Psoas muscle (tissue), 8 donors: ENCODE results near the gene KATNB1. TPM values are rescaled to one million over a fixed set of nuclear protein-coding genes. Genes with fewer than 3 reads are reported as not detected.

ENCODE experiments used
- ATAC-seq, 4 donors: fragments of 200-7000 bp; cut with Tn5 transposase; one replicate each; pipeline ENCODE4 v1.9.1; 2020; ENCODE audit warnings: moderate library complexity in 3 of 4, mild to moderate bottlenecking in 2 of 4
- DNase-seq, 2 donors: peaks; one replicate each; pipeline ENCODE4 v3.0.0-alpha.2; 2020
- H3K27ac ChIP-seq: fragments of 200-600 bp; one replicate; pipeline ENCODE4 v1.8.0; 2022
- H3K27me3 ChIP-seq, 3 donors: fragments of 200-600 bp in 1 of 3; one replicate each; pipeline versions ENCODE4 v1.6.1 to v1.8.0; 2013 to 2022; ENCODE audit warnings: low read length in 2 of 3, mild to moderate bottlenecking in 2 of 3, moderate library complexity in 1 of 3; ENCODE audit not compliant: insufficient read depth in 3 of 3
- H3K36me3 ChIP-seq, 2 donors: fragments of 200-600 bp in 1 of 2; one replicate each; pipeline versions ENCODE4 v1.6.1 to v1.8.0; 2013 to 2022; ENCODE audit warnings: low read depth in 1 of 2, mild to moderate bottlenecking in 1 of 2, moderate library complexity in 1 of 2; ENCODE audit not compliant: insufficient read depth in 1 of 2
- H3K4me1 ChIP-seq: fragments of 200-600 bp; one replicate; pipeline ENCODE4 v1.8.0; 2022
- H3K4me3 ChIP-seq: fragments of 200-600 bp; one replicate; pipeline ENCODE4 v1.8.0; 2022; ENCODE audit warnings: mild to moderate bottlenecking
- H3K9me3 ChIP-seq: fragments of 200-600 bp; one replicate; pipeline ENCODE4 v1.8.0; 2022
- CTCF ChIP-seq: fragments of 200-600 bp; IDR thresholded peaks from one replicate; pipeline ENCODE4 v1.8.0; 2022; ENCODE audit warnings: antibody characterized with exemption
- WGBS, 3 donors: extraction: QIAGEN DNeasy Blood & Tissue Kit; methylation state at CpG; one replicate each; pipeline versions ENCODE4 v1.1.6 to v1.1.7; 2013; 5-methylcytosine and 5-hydroxymethylcytosine counted together
- intact Hi-C, 2 donors: fragments of 100-400 bp; cut with DNase I; formaldehyde crosslinking; loops; one replicate each; pipeline versions ENCODE4 v1.11.0 to v1.14.2; 2022
- polyA plus RNA-seq, 3 donors: library from polyadenylated mRNA; stranded (reverse); fragments of 200-250 nt; gene quantifications; one replicate each; pipeline ENCODE4 v1.2.3, GENCODE V29; 2013
- total RNA-seq, 4 donors: library from RNA; stranded (reverse); fragmentation: NEBNext Ultra II Directional in 2 of 4; extraction: Animal tissue kit (Norgen Biotek cat#: 25700) in 2 of 4; gene quantifications; one replicate each; pipeline versions ENCODE4 v1.2.1 to v1.2.4, GENCODE V29; 2021 to 2023
- donor health status: healthy with polysubstance abuse.
- donor health status: DM: no; HTN: no; CAD: no; lungs with moderate emphysema.
- donor health status: Bipolar disorder and iron deficiency.
- donor health status: healthy.
- donor health status: DM: yes; HTN: yes; CAD: no.
- donor health status: DM: no; HTN: no; CAD: no.
- donor health status: DM: no; HTN: no; CAD: no.
- donor health status: DM: yes; HTN: yes; CAD: no.

The KATNB1 gene
- total and polyA plus RNA-seq, 7 donors = 6.3 to 15.6 (median 9.2) TPM

GRCh38 chr16:57800200-57801097 is 64.9 kb downstream of the KATNB1 start:
- H3K4me3 ChIP-seq = peak overlapping the region; percentile 67
- H3K9me3 ChIP-seq = no peaks in the 10 kb centered on the region
- ATAC-seq (peak in 1 of 4 donors; percentile 32), DNase-seq (no peak)
- 32 to 53% (median 37%) methylated on average over 12 of the region's 12 CpGs for WGBS, 3 donors
- TF ChIP-seq CTCF = no peak
- no peaks in the 10 kb centered on the region for H3K36me3 ChIP-seq
- H3K4me1 ChIP-seq = peaks cover 65% of the 10 kb centered on the region
- no peaks in the 10 kb centered on the region for H3K27me3 ChIP-seq
- intact Hi-C loops = no loop called here
- peak overlapping the region; percentile 30 for H3K27ac ChIP-seq

GRCh38 chr16:57801098-57801808 is 65.7 kb downstream of the KATNB1 start:
- H3K9me3 ChIP-seq = no peaks in the 10 kb centered on the region
- peak overlapping the region; percentile 30 for H3K27ac ChIP-seq
- no peaks in the 10 kb centered on the region for H3K36me3 ChIP-seq
- DNase-seq (peak in 1 of 2 donors; percentile 18), ATAC-seq (peak in 2 of 4 donors; percentile 24 to 30)
- no peak for TF ChIP-seq CTCF
- peaks cover 65% of the 10 kb centered on the region for H3K4me1 ChIP-seq
- intact Hi-C loops = no loop called here
- peak overlapping the region; percentile 67 for H3K4me3 ChIP-seq
- WGBS, 3 donors = 62 to 67% (median 64%) methylated on average over 5 of the region's 5 CpGs
- no peaks in the 10 kb centered on the region for H3K27me3 ChIP-seq

- intact Hi-C loops = no loop called here
- ATAC-seq (peak in 3 of 4 donors; percentile 1 to 7 (median 4)), DNase-seq (peak; percentile 46 to 64)
- no peaks in the 10 kb centered on the region for H3K36me3 ChIP-seq
- peak overlapping the region; percentile 13 for H3K27ac ChIP-seq
- peaks cover 61% of the 10 kb centered on the region for H3K4me1 ChIP-seq
- TF ChIP-seq CTCF = no peak
- no peaks in the 10 kb centered on the region for H3K27me3 ChIP-seq
- WGBS, 3 donors = 23 to 54% (median 32%) methylated on average over 17 to 45 of the region's 45 CpGs
- peak overlapping the region; percentile 67 for H3K4me3 ChIP-seq
- H3K9me3 ChIP-seq = no peaks in the 10 kb centered on the region
Measured at GRCh38 chr16:57801809-57802340, 66.3 kb downstream of the KATNB1 start.

GRCh38 chr16:57802341-57803133 is 67.0 kb downstream of the KATNB1 start, which contains the start of gene KIFC3:
TSS of gene KIFC3 (minus strand) at chr16:57802491. CDS start at chr16:57798243, 4,248 bp downstream.
- Histone ChIP-seq H3K9me3 (no peaks in the 10 kb centered on the region), H3K36me3 (no peaks in the 10 kb centered on the region), H3K4me3 (peak within 1 kb of the TSS; percentile 67), H3K4me1 (peaks cover 55% of the 10 kb centered on the region), H3K27me3 (no peaks in the 10 kb centered on the region), H3K27ac (peak within 1 kb of the TSS; percentile 60)
- 14 to 25% (median 20%) methylated on average over 44 to 78 of the region's 78 CpGs for WGBS, 3 donors
- DNase-seq (peak; percentile 86 to 90), ATAC-seq (peak; percentile 7 to 32 (median 14))
- intact Hi-C loops = no loop called here
- peak; percentile 33 for TF ChIP-seq CTCF
